Measurements from ENCODE around the gene C3orf22.

The C3orf22 gene

DNA sequence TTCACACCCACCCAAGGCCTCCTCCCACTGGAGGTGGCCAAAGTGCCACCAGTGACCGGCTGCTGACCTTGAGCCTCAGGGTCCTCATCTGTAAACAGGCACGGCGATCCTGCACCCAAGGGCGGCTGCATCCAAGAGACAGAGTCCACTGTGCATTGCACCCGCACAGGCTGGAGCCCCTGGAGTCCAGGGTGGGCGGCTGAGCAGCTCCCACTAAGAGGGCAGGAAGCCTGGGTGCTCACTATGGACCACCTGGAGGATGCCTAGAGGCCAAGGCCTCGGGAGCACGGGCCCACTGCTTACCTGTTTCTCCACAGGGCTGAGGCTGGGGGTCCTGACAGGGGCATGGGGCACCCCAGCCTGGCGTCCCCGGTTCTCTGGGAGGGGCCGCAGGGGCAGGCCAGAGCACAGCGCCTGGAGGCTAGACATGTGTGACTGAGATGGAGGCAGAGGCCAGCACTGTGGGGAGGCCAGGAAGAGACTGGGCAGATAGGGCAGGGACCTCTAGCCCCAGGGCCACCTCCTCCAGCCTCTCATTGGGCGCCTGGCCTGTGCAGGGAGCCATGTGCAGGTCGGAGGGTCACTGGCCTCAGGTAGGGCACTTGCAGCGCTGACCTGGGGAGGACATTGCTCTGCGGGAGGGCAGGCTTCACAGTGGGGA is 41.3 kb downstream of the C3orf22 start, which contains the start of gene UROC1:
Gene UROC1, minus strand, starts transcription at position 483 of the 661 bp plus-strand sequence. Its CDS starts 54 bp downstream, at position 429.
- peaks cover 3% of the 10 kb centered on the region for H3K27me3 Mint-ChIP-seq
- H3K36me3 Mint-ChIP-seq, result no peaks in the 10 kb centered on the region
- no peak within 1 kb of the TSS for H3K27ac Mint-ChIP-seq
- no peaks in the 10 kb centered on the region for H3K4me1 Mint-ChIP-seq
- H3K4me3 Mint-ChIP-seq, result no peak within 1 kb of the TSS
- no peaks in the 10 kb centered on the region for H3K9me3 Mint-ChIP-seq

- H3K27ac Mint-ChIP-seq, result no peak overlapping the region
- no peaks in the 10 kb centered on the region for H3K9me3 Mint-ChIP-seq
- H3K4me3 Mint-ChIP-seq, result no peak overlapping the region
- H3K4me1 Mint-ChIP-seq, result no peaks in the 10 kb centered on the region
- H3K36me3 Mint-ChIP-seq, result no peaks in the 10 kb centered on the region
- H3K27me3 Mint-ChIP-seq, result no peaks in the 10 kb centered on the region
These were observed 41.8 kb downstream of the C3orf22 start for GRCh38 chr3:126516936-126517290.

GRCh38 chr3:126516152-126516935 is 42.4 kb downstream of the C3orf22 start:
- H3K9me3 Mint-ChIP-seq, result no peaks in the 10 kb centered on the region
- no peaks in the 10 kb centered on the region for H3K27me3 Mint-ChIP-seq
- H3K4me3 Mint-ChIP-seq, result no peak overlapping the region
- no peaks in the 10 kb centered on the region for H3K36me3 Mint-ChIP-seq
- no peak overlapping the region for H3K27ac Mint-ChIP-seq
- H3K4me1 Mint-ChIP-seq, result no peaks in the 10 kb centered on the region

- H3K36me3 Mint-ChIP-seq, result no peaks in the 10 kb centered on the region
- H3K4me3 Mint-ChIP-seq, result no peak overlapping the region
- H3K9me3 Mint-ChIP-seq, result no peaks in the 10 kb centered on the region
- H3K27ac Mint-ChIP-seq, result no peak overlapping the region
- H3K4me1 Mint-ChIP-seq, result no peaks in the 10 kb centered on the region
- no peaks in the 10 kb centered on the region for H3K27me3 Mint-ChIP-seq
These were observed 43.5 kb downstream of the C3orf22 start for GRCh38 chr3:126515066-126515706.

DNA sequence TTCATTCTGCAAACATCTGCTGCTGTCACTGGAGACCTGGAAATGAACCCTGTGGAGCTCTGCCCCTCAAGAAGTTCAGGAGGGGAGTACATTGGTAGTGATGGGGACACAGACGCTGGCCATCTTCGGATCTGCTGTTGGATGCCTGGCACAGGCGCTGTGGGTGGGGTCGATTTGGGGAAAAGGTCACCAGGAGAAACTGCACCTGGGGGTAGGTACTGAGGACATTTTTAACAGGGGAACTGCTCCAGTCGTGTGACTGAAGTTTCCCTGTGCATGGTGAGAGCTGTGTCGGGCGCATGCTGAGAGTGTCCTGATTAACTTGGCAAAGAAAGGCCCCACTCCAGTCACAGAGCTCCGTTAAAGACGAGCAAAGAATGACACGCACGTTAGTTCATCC is 44.6 kb downstream of the C3orf22 start:
- Mint-ChIP-seq H3K4me3 (no peak overlapping the region), H3K36me3 (no peaks in the 10 kb centered on the region), H3K4me1 (no peaks in the 10 kb centered on the region), H3K9me3 (no peaks in the 10 kb centered on the region), H3K27ac (no peak overlapping the region), H3K27me3 (no peaks in the 10 kb centered on the region)

- Mint-ChIP-seq H3K36me3 (no peaks in the 10 kb centered on the region), H3K27ac (no peak overlapping the region), H3K4me1 (no peaks in the 10 kb centered on the region), H3K9me3 (no peaks in the 10 kb centered on the region), H3K4me3 (no peak overlapping the region), H3K27me3 (no peaks in the 10 kb centered on the region)
These were observed 45.6 kb downstream of the C3orf22 start for GRCh38 chr3:126512916-126513650.

DNA sequence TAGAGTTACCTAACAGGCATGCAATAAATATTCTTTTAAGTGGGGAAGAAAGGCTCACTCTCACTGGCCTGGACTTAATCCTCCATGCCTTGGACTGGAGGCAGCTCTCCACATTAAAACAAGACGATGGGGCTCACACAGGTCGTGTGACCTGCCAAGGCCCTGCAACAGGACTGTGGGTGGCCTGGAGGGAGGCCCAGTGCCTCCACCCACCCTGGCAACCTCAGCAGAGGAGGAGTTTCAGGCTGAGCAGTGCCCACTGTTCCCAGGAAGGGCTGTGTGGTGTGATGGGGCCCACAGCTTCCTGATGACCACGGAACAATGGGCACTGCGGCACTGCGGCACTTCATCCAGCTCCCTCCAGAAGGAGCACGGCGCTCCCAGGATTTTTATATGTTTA is 46.7 kb downstream of the C3orf22 start:
- H3K9me3 Mint-ChIP-seq, result no peaks in the 10 kb centered on the region
- H3K36me3 Mint-ChIP-seq, result no peaks in the 10 kb centered on the region
- no peak overlapping the region for H3K4me3 Mint-ChIP-seq
- H3K4me1 Mint-ChIP-seq, result no peaks in the 10 kb centered on the region
- H3K27ac Mint-ChIP-seq, result no peak overlapping the region
- no peaks in the 10 kb centered on the region for H3K27me3 Mint-ChIP-seq

DNA sequence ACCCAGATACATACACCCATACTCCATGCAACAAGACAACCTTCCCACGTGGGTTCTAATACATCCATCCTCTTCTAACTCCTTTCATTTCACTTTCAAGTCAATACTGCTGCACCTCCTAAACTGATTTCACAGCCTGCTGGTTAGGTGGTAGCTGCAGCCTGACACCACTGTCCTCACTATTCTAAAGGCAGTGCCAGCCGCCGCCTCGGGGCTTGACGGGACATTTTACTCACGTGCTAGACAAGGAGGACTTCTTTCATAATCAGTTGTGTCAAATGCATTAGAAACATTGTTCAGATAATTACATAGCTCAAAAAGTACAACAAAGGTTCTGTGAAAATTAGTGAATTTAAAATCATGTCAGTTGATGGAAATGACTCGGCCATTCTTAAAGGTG is 47.4 kb downstream of the C3orf22 start:
- no peaks in the 10 kb centered on the region for H3K27me3 Mint-ChIP-seq
- no peaks in the 10 kb centered on the region for H3K9me3 Mint-ChIP-seq
- H3K4me3 Mint-ChIP-seq, result no peak overlapping the region
- H3K36me3 Mint-ChIP-seq, result no peaks in the 10 kb centered on the region
- H3K27ac Mint-ChIP-seq, result no peak overlapping the region
- H3K4me1 Mint-ChIP-seq, result no peaks in the 10 kb centered on the region

DNA sequence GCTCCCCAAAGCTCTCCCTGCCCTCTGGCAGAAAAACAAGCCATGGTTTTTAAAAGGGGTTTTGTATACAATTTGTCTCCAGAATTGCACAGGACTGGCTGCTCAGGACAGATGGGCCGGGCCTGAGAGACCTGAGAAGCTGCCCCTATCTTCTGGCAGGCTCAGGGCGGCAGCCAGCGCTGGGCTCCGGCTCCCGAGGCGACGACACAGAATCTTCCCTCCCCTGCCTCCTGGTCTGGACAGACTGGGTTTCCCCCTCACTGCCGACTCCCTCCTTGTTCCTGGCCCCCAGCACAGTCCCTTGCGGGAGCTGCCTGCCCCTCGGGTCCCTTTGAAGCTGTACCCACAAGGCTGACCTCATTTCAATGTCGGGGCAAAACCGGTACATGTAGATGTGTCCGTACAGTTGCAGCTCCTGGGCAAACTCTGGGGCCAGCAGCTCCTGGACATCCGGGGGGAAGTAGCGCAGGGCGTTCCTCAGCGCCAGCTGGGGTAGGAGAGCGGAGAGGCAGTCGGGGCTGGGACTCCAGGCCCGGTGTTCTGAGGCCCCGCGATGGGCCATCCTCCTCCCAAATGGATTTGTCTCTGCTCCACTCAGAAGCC is 48.3 kb downstream of the C3orf22 start:
- no peaks in the 10 kb centered on the region for H3K9me3 Mint-ChIP-seq

DNA sequence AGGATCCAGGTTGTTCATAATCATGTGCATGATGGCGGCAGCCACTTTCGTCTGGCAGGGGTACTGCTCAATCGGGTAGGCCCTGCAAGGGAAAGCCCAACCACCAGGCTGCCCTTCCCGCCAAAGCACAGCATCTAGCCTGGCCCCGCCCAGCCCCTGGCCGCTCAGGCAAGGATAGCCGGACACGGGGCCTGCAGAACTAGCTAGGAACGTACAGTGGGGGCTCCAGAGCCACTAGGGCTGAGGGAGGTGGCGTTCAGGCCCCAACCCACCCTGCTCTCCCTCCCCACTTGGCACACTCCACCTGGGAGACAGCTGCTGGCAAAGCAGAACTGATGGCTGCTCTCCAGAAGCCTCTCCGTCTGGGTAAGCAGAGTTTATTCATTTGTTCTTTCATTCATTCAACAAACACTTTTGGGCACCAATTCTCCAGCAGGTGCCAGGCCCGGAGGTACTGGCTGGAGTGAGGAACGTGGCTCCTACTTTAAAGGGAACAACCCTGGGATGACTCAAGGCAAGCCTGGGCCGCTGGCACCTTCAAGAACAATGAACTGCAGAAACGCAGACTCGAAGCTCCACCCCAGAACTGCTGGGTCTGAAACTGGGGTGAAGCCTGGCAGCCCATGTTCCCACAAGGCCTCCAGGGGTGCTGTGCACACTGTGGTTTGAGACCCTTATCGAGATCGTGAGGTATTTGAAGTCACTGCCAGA is 49.0 kb downstream of the C3orf22 start:
- Mint-ChIP-seq H3K9me3 (no peaks in the 10 kb centered on the region), H3K36me3 (no peaks in the 10 kb centered on the region), H3K27me3 (peaks cover 3% of the 10 kb centered on the region), H3K27ac (no peak overlapping the region), H3K4me1 (no peaks in the 10 kb centered on the region), H3K4me3 (no peak overlapping the region)

More for the DNA sequence above, 48.3 kb downstream of the C3orf22 start:
- Mint-ChIP-seq H3K4me3 (no peak overlapping the region), H3K4me1 (no peaks in the 10 kb centered on the region), H3K27ac (no peak overlapping the region), H3K36me3 (no peaks in the 10 kb centered on the region), H3K27me3 (no peaks in the 10 kb centered on the region)

GRCh38 chr3:126508564-126508964 is 50.2 kb downstream of the C3orf22 start:
- Mint-ChIP-seq H3K27ac (no peak overlapping the region), H3K9me3 (no peaks in the 10 kb centered on the region), H3K4me1 (no peaks in the 10 kb centered on the region), H3K4me3 (no peak overlapping the region), H3K27me3 (peaks cover 3% of the 10 kb centered on the region), H3K36me3 (no peaks in the 10 kb centered on the region)

- H3K4me1 Mint-ChIP-seq, result no peaks in the 10 kb centered on the region
- H3K27ac Mint-ChIP-seq, result no peak overlapping the region
- no peaks in the 10 kb centered on the region for H3K9me3 Mint-ChIP-seq
- no peak overlapping the region for H3K4me3 Mint-ChIP-seq
- H3K36me3 Mint-ChIP-seq, result no peaks in the 10 kb centered on the region
- peaks cover 3% of the 10 kb centered on the region for H3K27me3 Mint-ChIP-seq
These were observed 50.8 kb downstream of the C3orf22 start for GRCh38 chr3:126507886-126508285.

DNA sequence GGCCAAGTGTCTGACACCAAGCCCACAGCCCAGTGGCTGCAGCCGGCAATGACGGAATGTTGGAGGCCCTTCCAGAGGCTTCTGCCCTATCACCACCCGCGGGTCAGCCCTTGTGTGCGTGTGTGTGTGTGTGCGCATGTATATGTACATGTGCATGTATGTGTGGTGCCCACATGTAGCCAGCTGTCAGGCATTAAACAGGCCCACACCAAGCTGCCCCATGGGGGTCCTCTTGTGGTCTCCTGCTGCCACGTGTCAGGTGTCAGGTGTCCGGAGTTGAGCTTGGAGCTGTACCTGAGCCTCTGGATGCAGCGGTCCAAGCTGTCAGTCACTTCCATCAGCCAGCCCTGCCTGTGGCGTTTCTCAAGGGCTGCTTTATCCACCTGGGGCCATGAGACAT is 55.0 kb downstream of the C3orf22 start:
- Mint-ChIP-seq H3K4me1 (no peaks in the 10 kb centered on the region), H3K9me3 (no peaks in the 10 kb centered on the region), H3K27me3 (peaks cover 3% of the 10 kb centered on the region), H3K27ac (no peak overlapping the region), H3K36me3 (no peaks in the 10 kb centered on the region), H3K4me3 (no peak overlapping the region)

- no peak overlapping the region for H3K27ac Mint-ChIP-seq
- H3K4me1 Mint-ChIP-seq, result no peaks in the 10 kb centered on the region
- peaks cover 3% of the 10 kb centered on the region for H3K27me3 Mint-ChIP-seq
- H3K9me3 Mint-ChIP-seq, result no peaks in the 10 kb centered on the region
- H3K4me3 Mint-ChIP-seq, result no peak overlapping the region
- no peaks in the 10 kb centered on the region for H3K36me3 Mint-ChIP-seq
These were observed 56.1 kb downstream of the C3orf22 start for GRCh38 chr3:126502656-126503055.

DNA sequence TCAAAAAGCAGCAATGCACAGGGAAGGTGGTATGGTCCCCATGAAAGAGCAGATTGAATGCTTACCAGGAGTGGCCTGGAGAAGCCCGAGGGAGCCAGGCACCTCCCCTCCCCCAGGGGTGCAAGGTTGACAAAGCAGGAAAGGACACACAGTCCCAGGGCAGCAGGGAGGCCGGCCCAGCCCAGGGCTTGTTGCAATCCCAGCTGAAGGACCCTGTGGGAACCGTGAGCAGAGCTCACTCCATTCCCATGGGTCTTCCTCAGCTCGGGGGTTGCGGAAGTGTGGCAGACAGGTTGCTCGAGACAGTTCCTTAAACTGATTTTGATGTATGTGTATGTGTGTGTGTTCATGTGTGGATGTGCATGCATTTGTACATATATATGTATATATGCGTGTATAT is 57.0 kb downstream of the C3orf22 start:
- Mint-ChIP-seq H3K36me3 (no peaks in the 10 kb centered on the region), H3K27me3 (peaks cover 3% of the 10 kb centered on the region)

More for the DNA sequence above, 57.0 kb downstream of the C3orf22 start:
- Mint-ChIP-seq H3K27ac (no peak overlapping the region), H3K4me3 (no peak overlapping the region), H3K9me3 (no peaks in the 10 kb centered on the region), H3K4me1 (no peaks in the 10 kb centered on the region)
